GM23338 (cell line): Measurements from ENCODE around the gene UST. TPM values are rescaled to one million over a fixed set of nuclear protein-coding genes. Genes with fewer than 3 reads are reported as not detected.

Experiments used
- ATAC-seq: fragments of 200-7000 bp; cut with Tn5 transposase; 3 replicates; pipeline ENCODE4 v1.9.1; 2020
- DNase-seq: peaks from one replicate; pipeline ENCODE4 v3.0.0-alpha.2; 2015; ENCODE audit warnings: low spot score
- H2AFZ ChIP-seq: fragments of 200-600 bp; sonication (generic); 2 replicates; pipeline ENCODE4 v1.8.0; 2016; ENCODE audit warnings: antibody characterized with exemption, mild to moderate bottlenecking, moderate library complexity
- H3F3A ChIP-seq: fragments of 200-600 bp; sonication (generic); replicated peaks from 2 replicates; pipeline ENCODE4 v1.8.0; 2017; ENCODE audit warnings: antibody characterized with exemption, mixed run types, low read depth
- H3K27ac ChIP-seq: fragments of 200-600 bp; sonication (generic); 2 replicates; pipeline ENCODE4 v1.6.1; 2016; ENCODE audit warnings: low read depth
- H3K27me3 ChIP-seq: fragments of 200-600 bp; sonication (generic); 2 replicates; pipeline ENCODE4 v1.8.0; 2016; ENCODE audit warnings: mild to moderate bottlenecking, mixed run types, moderate library complexity; ENCODE audit not compliant: insufficient read depth
- H3K36me3 ChIP-seq: fragments of 200-600 bp; sonication (generic); 2 replicates; pipeline ENCODE4 v1.8.0; 2016; ENCODE audit warnings: mild to moderate bottlenecking; ENCODE audit not compliant: insufficient read depth
- H3K4me1 ChIP-seq: fragments of 200-600 bp; sonication (generic); 2 replicates; pipeline ENCODE4 v1.8.0; 2016; ENCODE audit warnings: mild to moderate bottlenecking, moderate library complexity; ENCODE audit not compliant: insufficient read depth
- H3K4me2 ChIP-seq: fragments of 200-600 bp; sonication (generic); 2 replicates; pipeline ENCODE4 v1.7.1; 2017; ENCODE audit warnings: mixed run types
- H3K4me3 ChIP-seq: fragments of 200-600 bp; sonication (generic); 2 replicates; pipeline ENCODE4 v1.6.1; 2016; ENCODE audit warnings: mixed run types
- H3K79me2 ChIP-seq: fragments of 200-600 bp; sonication (generic); replicated peaks from 2 replicates; pipeline ENCODE4 v1.8.0; 2017; ENCODE audit warnings: mild to moderate bottlenecking; ENCODE audit not compliant: insufficient read depth
- H3K9me2 ChIP-seq: fragments of 200-600 bp; sonication (generic); 2 replicates; pipeline ENCODE4 v1.8.0; 2017; ENCODE audit not compliant: insufficient read depth
- H4K20me1 ChIP-seq: fragments of 200-600 bp; sonication (generic); replicated peaks from 2 replicates; pipeline ENCODE4 v1.8.0; 2017; ENCODE audit warnings: mild to moderate bottlenecking; ENCODE audit not compliant: insufficient read depth
- H3K27ac Mint-ChIP-seq: 2 replicates; pipeline ENCODE4 v1.8.0; 2020; ENCODE audit warnings: inconsistent platforms, mild to moderate bottlenecking, moderate library complexity, mixed read lengths
- H3K27me3 Mint-ChIP-seq: 3 replicates; pipeline ENCODE4 v1.8.0; 2022; ENCODE audit warnings: low read depth, mild to moderate bottlenecking, moderate library complexity, mixed read lengths, inconsistent platforms; ENCODE audit not compliant: insufficient read depth, poor library complexity
- H3K36me3 Mint-ChIP-seq: 3 replicates; pipeline ENCODE4 v1.8.0; 2021; ENCODE audit warnings: low read depth, mild to moderate bottlenecking, inconsistent platforms, moderate library complexity, mixed read lengths
- H3K4me1 Mint-ChIP-seq: 3 replicates; pipeline ENCODE4 v1.8.0; 2020; ENCODE audit warnings: mild to moderate bottlenecking, inconsistent platforms, mixed read lengths
- H3K4me3 Mint-ChIP-seq: 3 replicates; pipeline ENCODE4 v1.8.0; 2021; ENCODE audit warnings: moderate library complexity, mild to moderate bottlenecking, inconsistent platforms, mixed read lengths
- H3K9me3 Mint-ChIP-seq: 3 replicates; pipeline ENCODE4 v1.8.0; 2020; ENCODE audit warnings: moderate library complexity, mild to moderate bottlenecking, inconsistent platforms, mixed read lengths
- CREB1 ChIP-seq: fragments of 250-450 bp; sonication (Bioruptor Pico); IDR thresholded peaks from 2 replicates; pipeline ENCODE4 v1.5.0; 2020; ENCODE audit warnings: low read depth, mild to moderate bottlenecking, moderate library complexity
- EZH2 ChIP-seq: fragments of 200-600 bp; sonication (generic); IDR thresholded peaks from one replicate; pipeline ENCODE4 v1.8.0; 2017; ENCODE audit warnings: antibody characterized with exemption, mild to moderate bottlenecking, low read depth; ENCODE audit not compliant: unreplicated experiment
- NANOG ChIP-seq: IDR thresholded peaks from 2 replicates; pipeline ENCODE4 v1.6.1; 2016; ENCODE audit warnings: antibody characterized with exemption, borderline replicate concordance
- POLR2AphosphoS5 ChIP-seq: IDR thresholded peaks from 2 replicates; pipeline ENCODE4 v1.6.1; 2016; ENCODE audit warnings: antibody characterized with exemption, low read depth
- STAT1 ChIP-seq: IDR thresholded peaks from one replicate; pipeline ENCODE4 v1.6.1; 2016; ENCODE audit warnings: antibody characterized with exemption; ENCODE audit not compliant: unreplicated experiment
- ZNF114 ChIP-seq: fragments of 250-450 bp; sonication (Bioruptor Pico); IDR thresholded peaks from 2 replicates; pipeline ENCODE4 v1.5.0; 2020; ENCODE audit warnings: mild to moderate bottlenecking, moderate library complexity
- ZNF331 ChIP-seq: fragments of 250-450 bp; sonication (Bioruptor Pico); IDR thresholded peaks from 2 replicates; pipeline ENCODE4 v1.5.0; 2020; ENCODE audit warnings: low read depth, mild to moderate bottlenecking, moderate library complexity
- polyA plus RNA-seq: library from polyadenylated mRNA; unstranded; fragments of >200 nt; fragmentation: Nextera tagmentation; extraction: Ambion mirVana; gene quantifications from 2 replicates; pipeline ENCODE4 v1.2.1, GENCODE V29; 2016
- total RNA-seq: library from RNA; depleted of rRNA; stranded (reverse); fragments of >200 nt; shearing (Covaris generic); gene quantifications from 2 replicates; pipeline ENCODE4 v1.2.3, GENCODE V29; 2014
- TF ChIP-seq, protein P1 (sequence below), 2 experiments: fragments of 200-600 bp in 1 of 2; sonication (generic) in 1 of 2; conservative IDR thresholded peaks; 2 replicates each; pipeline versions ENCODE4 v1.5.1 to v1.6.1; 2016 to 2017; ENCODE audit warnings: antibody characterized with exemption in 2 of 2, low read depth in 2 of 2, mild to moderate bottlenecking in 2 of 2, moderate library complexity in 1 of 2
- TF ChIP-seq, protein P2 (sequence below): IDR thresholded peaks from 2 replicates; pipeline ENCODE4 v1.6.1; 2016; ENCODE audit warnings: antibody characterized with exemption
- TF ChIP-seq, protein P3 (sequence below): fragments of 250-450 bp; sonication (Bioruptor Pico); IDR thresholded peaks from 2 replicates; pipeline ENCODE4 v1.5.0; 2020; ENCODE audit warnings: mild to moderate bottlenecking, moderate library complexity

The UST gene
- total and polyA plus RNA-seq, 2 experiments from 2014 or later: 12.6 to 33.0 TPM

DNA sequence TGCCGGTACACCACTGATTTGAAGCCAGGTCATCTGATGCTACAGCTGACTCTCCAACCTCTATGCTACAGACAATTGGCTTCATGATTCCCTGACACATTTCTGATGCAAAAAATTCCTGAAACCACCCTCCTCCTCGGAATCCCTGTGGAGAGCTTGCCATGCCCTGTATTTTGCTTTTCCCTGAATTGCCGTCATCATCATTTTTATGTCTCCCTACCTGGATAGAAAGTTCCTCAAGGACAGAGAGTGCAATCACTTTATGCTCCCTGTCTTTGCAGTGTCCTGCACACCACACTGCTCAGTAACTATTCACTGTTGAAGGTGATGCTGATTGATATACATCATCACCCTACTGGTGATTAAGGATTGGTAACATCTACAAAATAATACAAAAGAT lies 239.8 kb downstream of the UST start:
- H3F3A ChIP-seq: no peaks in the 10 kb centered on the region
- H3K79me2 ChIP-seq: no peaks in the 10 kb centered on the region
- peaks cover 9% of the 10 kb centered on the region; the same call in 1 of the 2 replicates for H3K9me2 ChIP-seq
- no peaks in the 10 kb centered on the region for H3K36me3 ChIP-seq
- Mint-ChIP-seq H3K9me3 (no peaks in the 10 kb centered on the region), H3K36me3 (peaks cover 41% of the 10 kb centered on the region), H3K4me1 (peaks cover 62% of the 10 kb centered on the region), H3K4me3 (no peak overlapping the region), H3K27me3 (peaks cover 3% of the 10 kb centered on the region), H3K27ac (no peak overlapping the region)
- peaks cover 24% of the 10 kb centered on the region for H3K4me1 ChIP-seq
- H3K27ac ChIP-seq: no peak overlapping the region
- no peak overlapping the region for H3K4me3 ChIP-seq
- H2AFZ ChIP-seq: no peak overlapping the region
- no peak for TF ChIP-seq STAT1
- no peak for TF ChIP-seq EZH2
- no peak for TF ChIP-seq ZNF331 (CRISPR knock-in tag)
- TF ChIP-seq, protein P1, sequence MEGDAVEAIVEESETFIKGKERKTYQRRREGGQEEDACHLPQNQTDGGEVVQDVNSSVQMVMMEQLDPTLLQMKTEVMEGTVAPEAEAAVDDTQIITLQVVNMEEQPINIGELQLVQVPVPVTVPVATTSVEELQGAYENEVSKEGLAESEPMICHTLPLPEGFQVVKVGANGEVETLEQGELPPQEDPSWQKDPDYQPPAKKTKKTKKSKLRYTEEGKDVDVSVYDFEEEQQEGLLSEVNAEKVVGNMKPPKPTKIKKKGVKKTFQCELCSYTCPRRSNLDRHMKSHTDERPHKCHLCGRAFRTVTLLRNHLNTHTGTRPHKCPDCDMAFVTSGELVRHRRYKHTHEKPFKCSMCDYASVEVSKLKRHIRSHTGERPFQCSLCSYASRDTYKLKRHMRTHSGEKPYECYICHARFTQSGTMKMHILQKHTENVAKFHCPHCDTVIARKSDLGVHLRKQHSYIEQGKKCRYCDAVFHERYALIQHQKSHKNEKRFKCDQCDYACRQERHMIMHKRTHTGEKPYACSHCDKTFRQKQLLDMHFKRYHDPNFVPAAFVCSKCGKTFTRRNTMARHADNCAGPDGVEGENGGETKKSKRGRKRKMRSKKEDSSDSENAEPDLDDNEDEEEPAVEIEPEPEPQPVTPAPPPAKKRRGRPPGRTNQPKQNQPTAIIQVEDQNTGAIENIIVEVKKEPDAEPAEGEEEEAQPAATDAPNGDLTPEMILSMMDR (conservative IDR thresholded peaks at IDR 0.05; ENCODE audit: low read depth in 2 of 2): no peak
- TF ChIP-seq CREB1: no peak
- no peaks in the 10 kb centered on the region; the same call in 1 of the 2 replicates for H4K20me1 ChIP-seq
- no peaks in the 10 kb centered on the region for H3K27me3 ChIP-seq
- ATAC-seq (no peak), DNase-seq (no peak)
- no peak overlapping the region for H3K4me2 ChIP-seq

DNA sequence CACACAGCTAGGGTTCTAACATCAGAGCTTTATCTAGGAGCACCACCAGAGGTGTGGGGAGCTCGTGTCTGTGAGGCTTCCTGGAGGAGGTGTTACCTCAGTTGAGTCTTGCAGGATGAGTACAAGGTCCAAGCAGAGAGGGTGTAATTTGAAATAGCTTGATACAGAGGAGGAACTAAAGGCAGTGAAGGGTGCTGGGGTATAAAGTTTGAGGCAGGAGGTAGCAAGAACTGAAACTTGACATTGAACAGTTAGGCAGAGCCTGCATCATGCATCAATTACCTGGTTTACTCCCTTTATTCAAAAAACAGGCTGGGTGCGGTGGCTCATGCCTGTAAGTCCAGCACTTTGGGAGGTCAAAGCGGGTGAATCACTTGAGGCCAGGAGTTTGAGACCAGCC lies 241.2 kb downstream of the UST start:
- no peak overlapping the region for H3K4me3 Mint-ChIP-seq
- Histone ChIP-seq H3K27me3 (no peaks in the 10 kb centered on the region), H3K36me3 (peaks cover 1% of the 10 kb centered on the region; the same call in 1 of the 2 replicates), H2AFZ (no peak overlapping the region), H3K9me2 (peaks cover 9% of the 10 kb centered on the region; the same call in 1 of the 2 replicates), H3F3A (no peaks in the 10 kb centered on the region), H3K4me1 (peaks cover 24% of the 10 kb centered on the region), H3K4me2 (no peak overlapping the region), H4K20me1 (no peaks in the 10 kb centered on the region; the same call in 1 of the 2 replicates), H3K79me2 (no peaks in the 10 kb centered on the region), H3K4me3 (no peak overlapping the region), H3K27ac (no peak overlapping the region)
- no peak for ATAC-seq
- H3K36me3 Mint-ChIP-seq: peaks cover 50% of the 10 kb centered on the region
- H3K4me1 Mint-ChIP-seq: peaks cover 56% of the 10 kb centered on the region
- H3K27ac Mint-ChIP-seq: peak overlapping the region; percentile 37
- peaks cover 3% of the 10 kb centered on the region for H3K27me3 Mint-ChIP-seq
- peaks cover 5% of the 10 kb centered on the region; the same call in 1 of the 3 replicates for H3K9me3 Mint-ChIP-seq
- DNase-seq: no peak
- TF ChIP-seq EZH2: no peak
- TF ChIP-seq, protein P2, sequence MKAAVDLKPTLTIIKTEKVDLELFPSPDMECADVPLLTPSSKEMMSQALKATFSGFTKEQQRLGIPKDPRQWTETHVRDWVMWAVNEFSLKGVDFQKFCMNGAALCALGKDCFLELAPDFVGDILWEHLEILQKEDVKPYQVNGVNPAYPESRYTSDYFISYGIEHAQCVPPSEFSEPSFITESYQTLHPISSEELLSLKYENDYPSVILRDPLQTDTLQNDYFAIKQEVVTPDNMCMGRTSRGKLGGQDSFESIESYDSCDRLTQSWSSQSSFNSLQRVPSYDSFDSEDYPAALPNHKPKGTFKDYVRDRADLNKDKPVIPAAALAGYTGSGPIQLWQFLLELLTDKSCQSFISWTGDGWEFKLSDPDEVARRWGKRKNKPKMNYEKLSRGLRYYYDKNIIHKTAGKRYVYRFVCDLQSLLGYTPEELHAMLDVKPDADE: no peak
- no peak for TF ChIP-seq NANOG
- TF ChIP-seq POLR2AphosphoS5: no peak
- no peak for TF ChIP-seq ZNF114 (CRISPR knock-in tag)
- no peak for TF ChIP-seq CREB1
- TF ChIP-seq STAT1: no peak
- no peak for TF ChIP-seq ZNF331 (CRISPR knock-in tag)
- TF ChIP-seq, protein P1 (conservative IDR thresholded peaks at IDR 0.05; ENCODE audit: low read depth in 2 of 2): no peak
- TF ChIP-seq, protein P3, sequence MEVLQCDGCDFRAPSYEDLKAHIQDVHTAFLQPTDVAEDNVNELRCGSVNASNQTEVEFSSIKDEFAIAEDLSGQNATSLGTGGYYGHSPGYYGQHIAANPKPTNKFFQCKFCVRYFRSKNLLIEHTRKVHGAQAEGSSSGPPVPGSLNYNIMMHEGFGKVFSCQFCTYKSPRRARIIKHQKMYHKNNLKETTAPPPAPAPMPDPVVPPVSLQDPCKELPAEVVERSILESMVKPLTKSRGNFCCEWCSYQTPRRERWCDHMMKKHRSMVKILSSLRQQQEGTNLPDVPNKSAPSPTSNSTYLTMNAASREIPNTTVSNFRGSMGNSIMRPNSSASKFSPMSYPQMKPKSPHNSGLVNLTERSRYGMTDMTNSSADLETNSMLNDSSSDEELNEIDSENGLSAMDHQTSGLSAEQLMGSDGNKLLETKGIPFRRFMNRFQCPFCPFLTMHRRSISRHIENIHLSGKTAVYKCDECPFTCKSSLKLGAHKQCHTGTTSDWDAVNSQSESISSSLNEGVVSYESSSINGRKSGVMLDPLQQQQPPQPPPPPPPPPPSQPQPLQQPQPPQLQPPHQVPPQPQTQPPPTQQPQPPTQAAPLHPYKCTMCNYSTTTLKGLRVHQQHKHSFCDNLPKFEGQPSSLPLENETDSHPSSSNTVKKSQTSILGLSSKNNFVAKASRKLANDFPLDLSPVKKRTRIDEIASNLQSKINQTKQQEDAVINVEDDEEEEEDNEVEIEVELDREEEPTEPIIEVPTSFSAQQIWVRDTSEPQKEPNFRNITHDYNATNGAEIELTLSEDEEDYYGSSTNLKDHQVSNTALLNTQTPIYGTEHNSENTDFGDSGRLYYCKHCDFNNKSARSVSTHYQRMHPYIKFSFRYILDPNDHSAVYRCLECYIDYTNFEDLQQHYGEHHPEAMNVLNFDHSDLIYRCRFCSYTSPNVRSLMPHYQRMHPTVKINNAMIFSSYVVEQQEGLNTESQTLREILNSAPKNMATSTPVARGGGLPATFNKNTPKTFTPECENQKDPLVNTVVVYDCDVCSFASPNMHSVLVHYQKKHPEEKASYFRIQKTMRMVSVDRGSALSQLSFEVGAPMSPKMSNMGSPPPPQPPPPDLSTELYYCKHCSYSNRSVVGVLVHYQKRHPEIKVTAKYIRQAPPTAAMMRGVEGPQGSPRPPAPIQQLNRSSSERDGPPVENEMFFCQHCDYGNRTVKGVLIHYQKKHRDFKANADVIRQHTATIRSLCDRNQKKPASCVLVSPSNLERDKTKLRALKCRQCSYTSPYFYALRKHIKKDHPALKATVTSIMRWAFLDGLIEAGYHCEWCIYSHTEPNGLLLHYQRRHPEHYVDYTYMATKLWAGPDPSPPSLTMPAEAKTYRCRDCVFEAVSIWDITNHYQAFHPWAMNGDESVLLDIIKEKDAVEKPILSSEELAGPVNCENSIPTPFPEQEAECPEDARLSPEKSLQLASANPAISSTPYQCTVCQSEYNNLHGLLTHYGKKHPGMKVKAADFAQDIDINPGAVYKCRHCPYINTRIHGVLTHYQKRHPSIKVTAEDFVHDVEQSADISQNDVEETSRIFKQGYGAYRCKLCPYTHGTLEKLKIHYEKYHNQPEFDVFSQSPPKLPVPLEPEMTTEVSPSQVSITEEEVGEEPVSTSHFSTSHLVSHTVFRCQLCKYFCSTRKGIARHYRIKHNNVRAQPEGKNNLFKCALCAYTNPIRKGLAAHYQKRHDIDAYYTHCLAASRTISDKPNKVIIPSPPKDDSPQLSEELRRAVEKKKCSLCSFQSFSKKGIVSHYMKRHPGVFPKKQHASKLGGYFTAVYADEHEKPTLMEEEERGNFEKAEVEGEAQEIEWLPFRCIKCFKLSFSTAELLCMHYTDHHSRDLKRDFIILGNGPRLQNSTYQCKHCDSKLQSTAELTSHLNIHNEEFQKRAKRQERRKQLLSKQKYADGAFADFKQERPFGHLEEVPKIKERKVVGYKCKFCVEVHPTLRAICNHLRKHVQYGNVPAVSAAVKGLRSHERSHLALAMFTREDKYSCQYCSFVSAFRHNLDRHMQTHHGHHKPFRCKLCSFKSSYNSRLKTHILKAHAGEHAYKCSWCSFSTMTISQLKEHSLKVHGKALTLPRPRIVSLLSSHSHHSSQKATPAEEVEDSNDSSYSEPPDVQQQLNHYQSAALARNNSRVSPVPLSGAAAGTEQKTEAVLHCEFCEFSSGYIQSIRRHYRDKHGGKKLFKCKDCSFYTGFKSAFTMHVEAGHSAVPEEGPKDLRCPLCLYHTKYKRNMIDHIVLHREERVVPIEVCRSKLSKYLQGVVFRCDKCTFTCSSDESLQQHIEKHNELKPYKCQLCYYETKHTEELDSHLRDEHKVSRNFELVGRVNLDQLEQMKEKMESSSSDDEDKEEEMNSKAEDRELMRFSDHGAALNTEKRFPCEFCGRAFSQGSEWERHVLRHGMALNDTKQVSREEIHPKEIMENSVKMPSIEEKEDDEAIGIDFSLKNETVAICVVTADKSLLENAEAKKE (CRISPR knock-in tag): no peak
